Activated CD4-positive, alpha-beta T cell treated with anti-CD3 and anti-CD28 coated beads, Interleukin-2, amount 50 U/mL, for 24 hours (primary cell): ENCODE results near the gene EFTUD2.
"Not testable (repeated sequence)": the region's sequence is repeated elsewhere in the genome, so short reads cannot be mapped to it uniquely, and the experiment has no call there.

Experiments
- DNase-seq, 2 donors: peaks; one replicate each; pipeline ENCODE4 v3.0.0-alpha.2; 2020; ENCODE audit warnings: low read depth in 1 of 2, low spot score in 1 of 2

The EFTUD2 gene

DNA sequence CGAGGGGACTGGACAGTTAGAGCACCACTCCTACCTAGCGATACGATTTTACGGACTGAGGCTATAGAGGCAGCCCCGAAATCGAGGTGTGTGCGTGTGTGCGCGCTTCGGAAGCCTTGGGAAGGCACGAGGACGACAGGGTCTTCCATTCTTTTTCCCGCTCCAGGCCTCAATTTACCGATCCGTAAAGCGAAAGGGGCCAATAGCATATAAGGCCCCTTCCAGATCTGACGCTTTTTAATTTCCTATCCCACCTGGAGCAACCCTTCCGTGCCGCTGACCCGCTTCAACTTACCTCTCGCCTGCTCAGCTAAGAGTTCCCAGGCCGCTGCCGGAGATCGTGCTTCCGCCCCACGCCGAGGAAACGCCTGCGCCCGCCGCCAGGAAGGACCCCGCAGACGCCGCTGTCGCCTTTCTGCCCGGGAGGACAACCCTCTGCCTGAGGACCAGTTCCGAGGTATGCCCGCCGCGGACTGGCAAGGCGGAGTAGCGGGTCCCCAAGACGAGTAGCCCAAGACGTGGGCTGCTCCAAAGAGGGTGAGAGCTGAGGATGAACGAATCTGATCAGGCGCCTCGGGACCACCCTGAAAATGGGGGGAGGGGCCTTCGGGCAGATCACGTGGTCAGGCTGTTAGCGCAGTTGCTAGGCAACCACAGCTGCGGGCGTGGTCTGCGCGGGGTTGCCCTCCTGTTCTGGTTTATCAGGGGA lies at the start of gene EFTUD2:
TSS of gene EFTUD2 (minus strand) at position 372 of the 709 bp plus-strand sequence. CDS start 4,924 bp downstream, outside the sequence.
- DNase-seq: peak; percentile 89 to 96

DNA sequence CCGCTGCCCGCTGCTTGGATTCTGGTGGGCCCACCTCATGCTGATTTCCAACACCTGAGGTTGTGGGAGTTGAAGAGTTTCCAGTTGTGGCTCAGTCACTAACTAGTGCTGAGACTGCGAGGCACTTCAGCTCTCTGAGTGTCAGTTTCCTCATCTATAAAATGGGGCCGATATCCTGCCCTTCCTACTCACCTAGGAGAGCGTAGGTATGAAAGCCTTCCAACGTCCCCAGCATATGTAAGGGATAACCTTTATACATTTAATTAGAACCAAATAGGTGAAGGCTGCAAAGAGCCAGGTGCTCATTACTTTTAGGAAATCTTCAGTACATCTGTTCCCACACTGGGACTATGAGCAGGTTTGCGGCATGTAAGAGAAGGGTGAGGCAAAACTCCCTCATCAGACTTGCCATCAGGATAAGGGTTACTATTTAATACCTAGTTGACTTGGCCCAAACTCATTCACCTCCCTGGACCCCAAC lies 49.1 kb upstream of the EFTUD2 start:
- no peak for DNase-seq

DNA sequence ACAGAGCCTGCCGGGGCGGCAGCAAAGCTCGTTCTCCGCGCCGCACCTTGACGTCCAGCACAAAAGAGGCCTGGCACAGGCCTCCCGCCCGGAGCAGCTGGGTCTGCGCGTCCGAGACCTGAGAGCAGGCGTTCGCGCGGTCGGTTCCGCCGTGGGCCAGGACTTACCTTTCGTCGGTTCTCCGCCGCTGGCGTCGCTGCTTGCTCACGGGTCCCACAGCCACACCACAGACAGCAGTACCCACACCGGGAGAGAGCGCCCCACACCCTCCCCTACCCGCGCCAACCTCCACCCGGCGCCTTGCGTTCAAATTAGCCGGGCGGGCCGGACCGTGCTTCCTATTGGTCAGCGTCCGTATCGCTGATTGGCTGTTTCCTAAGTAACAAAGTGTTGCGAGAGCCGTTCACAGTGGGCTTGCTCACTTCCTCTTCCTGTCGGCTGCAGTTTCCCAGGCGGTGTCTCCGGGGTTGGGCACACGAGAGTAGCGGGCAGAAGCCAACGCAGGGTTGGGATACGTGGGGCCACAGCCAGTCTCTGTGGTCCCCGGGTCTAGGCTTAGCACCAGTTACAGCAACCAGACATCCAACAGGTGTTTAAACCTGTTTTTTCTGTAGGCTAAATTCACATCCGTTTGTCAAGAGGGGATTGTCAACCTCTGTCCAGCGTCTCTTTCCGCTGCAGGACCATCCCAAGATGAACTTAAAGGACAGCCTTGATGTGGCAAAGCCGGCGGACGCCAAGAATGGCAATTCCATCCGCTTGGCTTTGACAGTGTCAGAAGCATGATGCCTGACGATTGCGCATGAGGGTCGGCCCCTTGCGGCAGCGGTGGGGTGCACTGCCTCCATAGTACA lies 48.4 kb upstream of the EFTUD2 start, which contains the start of gene KIF18B:
TSS of gene KIF18B (minus strand) at position 313 of the 854 bp plus-strand sequence. CDS start 11,429 bp downstream, outside the sequence.
- peak; percentile 76 to 87 for DNase-seq

DNA sequence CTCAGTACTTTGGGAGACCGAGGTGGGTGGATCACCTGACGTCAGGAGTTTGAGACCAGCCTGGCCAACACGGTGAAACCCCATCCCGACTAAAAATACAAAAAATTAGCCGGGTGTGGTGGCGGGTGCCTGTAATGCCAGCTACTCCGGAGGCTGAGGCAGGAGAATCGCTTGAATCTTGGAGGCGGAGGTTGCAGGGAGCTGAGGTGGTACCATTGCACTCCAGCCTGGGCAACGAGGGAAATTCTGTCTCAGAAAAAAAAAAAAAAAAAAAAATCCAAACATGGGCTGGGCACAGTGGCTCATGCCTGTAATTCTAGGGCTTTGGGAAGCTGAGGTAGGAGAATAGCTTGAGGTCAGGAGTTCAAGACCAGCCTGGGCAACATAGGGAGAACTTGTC lies 46.4 kb upstream of the EFTUD2 start:
- not testable (repeated sequence) for DNase-seq

DNA sequence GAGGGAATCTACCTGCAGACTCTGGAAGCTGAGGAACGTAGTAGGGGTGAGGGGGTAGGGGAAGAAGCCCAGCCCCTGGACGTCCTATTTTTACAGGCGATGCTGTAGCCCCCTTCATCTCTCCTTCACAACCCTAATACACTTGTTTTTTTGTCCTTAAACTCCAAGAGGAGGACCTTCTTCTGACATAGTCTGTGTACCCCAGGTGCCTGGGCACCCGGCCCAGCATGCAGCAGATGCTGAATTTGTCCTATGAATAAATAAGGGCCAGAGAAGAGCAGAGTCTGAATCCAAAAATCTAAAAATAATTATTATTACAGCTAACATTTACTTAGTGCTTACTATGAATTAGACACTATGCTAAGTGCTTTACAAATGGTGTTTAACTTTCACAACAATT lies 43.2 kb upstream of the EFTUD2 start:
- DNase-seq: no peak

DNA sequence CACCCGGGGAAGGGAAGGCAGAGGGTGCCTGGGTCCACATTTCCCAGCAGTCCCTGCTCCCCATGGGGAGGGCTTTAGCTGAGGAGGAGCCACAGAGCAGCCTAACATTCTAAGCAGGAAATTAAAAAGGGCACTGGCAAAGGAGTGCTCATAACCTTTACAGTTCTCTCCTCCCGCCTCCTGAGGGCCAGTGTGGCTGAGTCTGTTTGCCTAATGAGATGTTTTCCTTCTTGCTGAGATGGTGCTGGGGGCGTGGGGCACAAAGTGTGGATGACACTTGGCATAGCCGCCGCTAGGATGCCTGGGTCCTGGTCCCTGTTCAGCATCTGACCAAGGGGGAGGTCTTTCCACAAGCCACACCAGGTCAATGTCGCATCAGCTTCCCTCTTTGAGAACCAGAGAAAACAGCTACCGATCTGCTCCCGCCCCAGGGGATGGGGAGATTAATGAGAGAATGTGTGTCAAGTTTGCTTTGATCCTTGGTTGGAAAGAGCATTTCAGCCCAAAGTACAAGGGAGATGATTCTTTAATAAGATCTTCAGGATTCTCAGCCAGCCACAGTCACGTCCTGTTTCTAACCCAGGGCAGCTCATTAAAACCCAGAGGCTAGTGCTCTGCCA lies 42.6 kb upstream of the EFTUD2 start:
- no peak for DNase-seq

DNA sequence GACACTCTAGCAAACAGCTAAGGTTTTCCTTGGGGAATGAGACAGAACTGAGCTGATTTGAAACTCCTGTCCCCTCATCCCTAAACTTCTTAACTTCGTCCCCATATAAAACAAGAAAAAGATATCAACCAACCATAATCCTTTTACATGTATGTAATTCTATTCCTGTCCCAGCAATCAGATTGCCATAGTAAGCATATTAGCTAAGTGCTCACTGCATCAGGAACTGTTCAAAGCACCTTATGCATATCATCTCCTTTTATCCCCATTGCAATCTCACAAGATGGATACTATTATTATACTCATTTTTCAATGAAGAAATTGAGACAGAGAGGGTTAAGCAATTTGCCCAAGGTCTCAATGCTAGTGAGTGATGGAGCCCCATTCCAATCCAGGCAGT lies 41.5 kb upstream of the EFTUD2 start:
- DNase-seq: no peak

DNA sequence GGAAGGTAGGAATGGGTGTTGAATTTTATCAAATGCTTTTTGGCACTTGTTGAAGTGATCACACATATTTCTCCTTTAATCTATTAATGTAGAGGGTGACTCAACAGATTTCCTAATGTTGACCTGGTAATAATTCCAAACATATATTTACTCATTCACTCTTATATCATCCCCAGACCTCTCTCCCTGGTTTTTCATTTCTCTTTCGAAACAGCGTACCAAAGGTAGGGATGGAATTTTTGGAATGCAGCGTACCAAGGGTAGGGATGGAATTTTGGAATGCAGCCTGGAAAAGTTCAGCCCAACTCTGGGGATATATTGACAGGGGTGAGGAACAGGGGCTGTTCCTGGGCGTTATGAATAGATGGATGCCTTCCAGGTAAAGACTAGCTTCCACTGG lies 41.1 kb upstream of the EFTUD2 start:
- no peak for DNase-seq

DNA sequence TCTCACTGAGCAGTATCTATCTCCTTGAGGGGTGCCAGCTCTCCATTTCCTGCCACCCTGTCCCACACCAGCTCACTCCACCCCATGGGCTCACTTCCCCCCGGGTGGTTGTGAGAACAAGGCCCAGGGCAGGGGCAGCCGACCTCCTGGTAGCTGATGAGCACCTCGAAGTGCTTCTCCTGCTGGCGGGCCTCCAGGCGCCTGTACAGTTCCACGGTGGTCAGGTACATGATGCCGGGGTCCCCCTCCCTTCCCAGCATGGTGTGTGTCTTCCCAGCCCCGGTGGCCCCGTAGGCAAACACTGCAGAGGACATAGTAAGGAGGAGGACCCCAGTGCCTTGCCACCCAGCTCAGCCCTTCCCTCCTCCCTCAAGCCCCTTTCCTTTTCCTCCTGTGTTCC lies 35.9 kb upstream of the EFTUD2 start:
- DNase-seq: no peak

DNA sequence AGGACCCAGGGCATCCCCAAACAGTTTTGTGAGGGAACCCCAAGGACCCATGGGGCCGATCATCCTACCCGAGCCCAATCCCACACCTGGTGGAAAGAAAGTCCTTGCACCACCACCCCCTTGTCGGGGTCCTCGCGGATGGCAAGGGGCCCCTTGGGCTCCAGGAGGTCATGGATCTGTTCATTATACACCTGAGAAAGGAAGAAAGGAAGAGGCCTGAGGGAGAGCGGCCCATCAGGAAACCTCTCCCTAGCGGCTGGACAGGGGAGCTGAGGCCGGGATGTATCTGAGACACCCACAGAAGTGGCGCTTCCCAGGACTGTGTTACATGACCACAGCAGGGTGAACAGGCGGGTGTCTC lies 35.5 kb upstream of the EFTUD2 start:
- no peak for DNase-seq

DNA sequence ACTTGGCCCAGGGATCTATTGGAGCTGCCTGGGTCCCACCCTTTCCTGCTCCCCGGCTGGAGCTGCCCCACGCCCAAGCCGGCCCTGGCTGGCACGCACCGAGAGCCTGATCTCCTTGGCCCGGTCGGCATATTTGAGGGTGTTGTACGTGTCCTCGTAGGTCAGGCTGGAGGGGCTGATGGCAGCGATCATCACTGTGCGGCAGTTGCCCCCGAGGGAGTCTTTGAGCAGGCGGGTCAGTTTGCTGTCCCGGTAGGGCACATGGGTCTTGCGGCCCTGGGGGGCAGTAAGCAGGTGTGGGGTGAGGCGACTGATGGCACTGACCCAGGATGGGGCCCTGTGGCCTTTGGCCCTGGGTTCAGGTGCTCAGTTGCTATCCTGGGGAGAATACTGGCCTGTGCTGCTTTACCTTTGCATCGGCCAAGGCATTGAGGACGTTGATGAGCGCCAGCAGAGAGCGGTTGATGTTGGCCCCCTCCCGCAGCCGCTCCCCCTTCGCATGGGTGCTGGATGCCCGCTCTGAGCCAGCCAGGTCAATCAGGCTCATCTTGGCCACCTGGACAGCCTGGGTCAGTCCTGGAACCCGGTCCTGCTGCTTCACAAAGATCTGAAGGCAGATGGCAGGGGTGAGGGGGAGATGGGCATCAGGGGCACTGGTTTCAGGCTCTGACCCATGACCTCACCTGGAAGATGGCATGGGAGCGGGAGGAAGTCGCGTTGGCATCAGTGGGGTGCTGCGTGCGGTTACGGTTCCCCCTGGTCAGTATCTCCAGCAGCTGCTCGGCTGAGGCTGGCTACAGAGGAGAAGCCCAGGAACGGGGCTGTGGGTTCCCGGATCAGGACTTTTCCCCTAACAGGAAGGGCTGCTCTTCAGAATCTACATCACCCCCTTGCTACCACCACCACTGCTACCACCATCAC lies 34.8 kb upstream of the EFTUD2 start:
- DNase-seq: no peak

DNA sequence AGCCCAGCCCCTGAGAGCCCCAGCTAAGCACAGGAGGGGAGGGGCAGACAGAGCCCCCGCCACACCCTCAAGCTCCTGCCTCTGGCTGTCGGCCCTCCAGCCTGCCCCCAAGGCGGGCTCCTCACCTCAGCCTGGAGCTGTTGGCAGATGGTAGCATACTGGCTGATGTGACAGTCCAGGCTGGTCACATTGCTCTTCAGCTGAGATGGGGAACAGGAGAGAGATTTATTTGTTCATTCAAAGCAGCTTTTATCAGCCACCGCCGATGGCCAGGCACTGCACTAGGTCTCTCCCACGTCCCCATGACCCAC lies 33.5 kb upstream of the EFTUD2 start:
- no peak for DNase-seq

DNA sequence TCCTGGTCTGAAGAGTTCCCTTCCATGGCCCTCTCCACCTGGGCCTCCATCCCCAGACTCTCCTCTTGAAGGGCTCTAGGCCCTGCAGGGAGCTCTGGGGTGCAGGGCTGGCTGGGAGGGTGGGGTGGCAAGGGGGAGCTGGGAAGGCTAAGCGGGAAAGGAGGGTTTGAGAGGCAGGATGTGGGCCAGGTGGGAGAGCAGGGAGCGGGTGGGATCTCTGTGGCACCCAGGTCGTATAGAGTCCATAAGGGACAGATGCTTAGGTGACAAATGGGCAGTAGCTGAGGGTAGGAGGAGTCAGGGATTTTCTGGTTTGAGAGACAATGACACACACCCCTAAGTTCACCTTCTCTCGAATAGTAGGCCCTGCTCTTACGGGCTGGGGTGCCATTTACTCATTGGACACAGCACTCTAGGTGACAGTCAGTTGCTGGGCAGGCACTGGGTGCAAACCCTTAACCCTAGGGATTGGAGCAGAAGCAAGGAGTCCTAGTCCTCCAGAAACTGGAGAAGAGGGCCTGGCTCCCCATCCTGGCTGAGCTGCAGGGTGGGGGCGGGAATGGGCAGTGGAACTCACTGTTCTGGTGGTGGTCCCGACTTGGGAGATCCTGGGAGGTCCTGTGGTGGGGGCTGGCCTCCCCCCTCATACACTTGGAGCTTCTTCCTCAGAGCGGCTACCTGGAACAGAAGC lies 33.0 kb upstream of the EFTUD2 start:
- DNase-seq: no peak

DNA sequence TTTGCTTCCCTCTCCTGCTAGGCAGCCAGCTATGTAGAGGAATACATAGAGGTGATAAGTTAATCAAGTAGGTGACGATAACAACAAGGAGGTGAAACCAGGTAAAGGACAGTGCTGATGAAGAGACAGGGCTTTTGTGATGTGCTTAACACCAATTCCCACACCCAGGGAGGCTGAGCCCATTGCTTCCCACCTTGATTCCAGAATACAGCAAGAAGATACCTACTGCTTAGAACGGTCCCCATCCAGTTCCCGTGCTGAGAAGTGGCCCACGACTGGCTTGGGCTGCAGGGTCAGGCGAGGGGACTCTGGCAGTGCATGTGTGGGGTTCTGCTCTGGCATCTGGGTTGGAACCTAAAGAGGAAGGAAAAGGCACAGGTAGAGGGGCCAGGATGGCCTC lies 32.1 kb upstream of the EFTUD2 start:
- no peak for DNase-seq

DNA sequence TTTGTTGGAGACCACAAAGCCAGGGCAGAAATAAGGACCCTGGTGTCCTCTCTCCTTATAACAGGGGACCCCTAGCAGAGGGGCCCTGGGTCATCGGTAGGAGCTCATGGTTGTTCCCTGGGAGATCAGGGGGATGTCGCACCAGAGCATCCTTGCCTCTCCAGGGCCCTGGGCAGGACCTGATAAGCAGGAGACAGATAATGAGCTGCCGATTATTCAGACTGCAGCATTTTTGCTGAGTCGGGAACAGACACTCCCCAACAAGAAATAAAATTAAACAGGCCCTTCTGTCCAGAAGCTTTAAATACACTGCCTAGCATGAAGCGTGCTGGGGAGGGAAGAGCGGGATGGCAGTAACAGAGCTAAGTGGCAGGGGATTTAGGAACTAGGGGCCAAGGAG lies 31.4 kb upstream of the EFTUD2 start:
- no peak for DNase-seq

DNA sequence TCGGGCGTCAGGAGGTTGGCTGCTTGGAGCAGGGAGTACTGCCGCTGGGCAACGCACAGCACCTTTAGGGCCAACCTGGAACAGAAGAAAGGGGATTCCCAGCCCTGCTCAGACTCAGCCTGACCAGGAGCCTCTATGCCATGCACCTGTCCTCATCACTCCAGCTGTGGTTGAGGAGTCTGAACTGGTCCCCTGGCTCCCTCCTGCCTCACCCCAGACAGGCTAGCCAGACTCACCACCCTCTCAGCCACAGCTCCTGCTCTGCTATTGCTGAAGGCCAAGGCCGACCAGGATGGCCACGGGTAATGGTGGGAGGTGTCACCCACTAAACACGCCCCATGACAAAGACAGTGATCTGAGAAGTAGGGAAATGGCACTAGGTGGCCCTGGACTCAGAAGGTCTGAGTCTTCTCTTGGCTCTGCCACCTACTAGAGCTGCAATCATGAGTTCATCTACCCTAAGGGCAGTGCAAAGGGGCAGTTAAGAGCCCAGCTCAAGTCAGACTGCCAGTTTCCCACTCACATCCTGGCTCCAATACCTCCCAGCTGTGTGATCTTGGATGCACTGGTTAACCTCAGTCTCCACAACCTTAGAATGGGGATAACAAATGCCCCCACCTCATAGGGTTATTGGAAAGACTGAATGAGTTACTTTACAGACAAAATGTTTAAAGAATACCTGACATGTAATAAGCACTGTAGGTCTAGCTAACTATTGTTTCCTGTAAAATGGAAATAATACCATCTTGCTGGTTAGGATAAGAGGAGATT lies 29.9 kb upstream of the EFTUD2 start:
- DNase-seq: no peak

DNA sequence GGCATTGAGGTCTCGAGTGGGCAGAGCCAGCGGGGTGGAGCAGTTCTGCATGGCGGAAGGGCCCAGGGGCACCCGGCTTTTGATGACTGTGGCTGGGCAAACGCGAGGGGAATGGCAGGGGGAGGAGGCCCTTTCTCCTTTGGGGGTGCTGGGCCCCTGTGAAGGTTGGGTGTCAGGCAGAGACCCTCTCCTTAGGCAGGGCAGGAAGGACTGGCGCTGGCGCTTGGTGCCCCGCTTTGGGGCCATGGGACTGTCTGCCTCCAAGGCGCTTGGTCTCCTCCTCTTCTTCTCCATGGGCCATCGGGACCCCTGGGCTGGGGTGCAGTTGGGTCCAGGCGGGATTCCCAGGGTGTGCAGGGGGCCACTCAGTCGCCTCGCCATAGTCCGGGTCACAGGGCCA lies 28.9 kb upstream of the EFTUD2 start:
- no peak for DNase-seq

DNA sequence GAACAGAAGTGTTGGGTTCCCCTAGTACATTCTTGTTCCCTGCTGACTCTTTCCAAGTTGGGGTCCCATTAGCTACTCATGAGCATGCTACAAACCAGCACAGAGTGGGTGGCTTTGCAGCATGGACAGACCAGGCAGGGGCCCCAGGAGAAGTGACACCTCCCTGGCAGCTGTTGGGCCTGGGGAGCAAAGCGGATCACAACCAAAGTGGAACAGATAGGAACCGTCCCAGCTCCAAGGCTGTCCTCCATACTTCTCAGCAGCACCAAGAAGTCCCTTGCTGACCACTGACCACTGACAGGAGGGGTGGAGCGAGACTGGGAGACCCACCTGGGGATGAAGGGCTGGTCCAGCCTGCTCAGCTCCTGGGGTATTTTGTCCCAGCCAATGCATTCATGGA lies 28.5 kb upstream of the EFTUD2 start:
- no peak for DNase-seq

DNA sequence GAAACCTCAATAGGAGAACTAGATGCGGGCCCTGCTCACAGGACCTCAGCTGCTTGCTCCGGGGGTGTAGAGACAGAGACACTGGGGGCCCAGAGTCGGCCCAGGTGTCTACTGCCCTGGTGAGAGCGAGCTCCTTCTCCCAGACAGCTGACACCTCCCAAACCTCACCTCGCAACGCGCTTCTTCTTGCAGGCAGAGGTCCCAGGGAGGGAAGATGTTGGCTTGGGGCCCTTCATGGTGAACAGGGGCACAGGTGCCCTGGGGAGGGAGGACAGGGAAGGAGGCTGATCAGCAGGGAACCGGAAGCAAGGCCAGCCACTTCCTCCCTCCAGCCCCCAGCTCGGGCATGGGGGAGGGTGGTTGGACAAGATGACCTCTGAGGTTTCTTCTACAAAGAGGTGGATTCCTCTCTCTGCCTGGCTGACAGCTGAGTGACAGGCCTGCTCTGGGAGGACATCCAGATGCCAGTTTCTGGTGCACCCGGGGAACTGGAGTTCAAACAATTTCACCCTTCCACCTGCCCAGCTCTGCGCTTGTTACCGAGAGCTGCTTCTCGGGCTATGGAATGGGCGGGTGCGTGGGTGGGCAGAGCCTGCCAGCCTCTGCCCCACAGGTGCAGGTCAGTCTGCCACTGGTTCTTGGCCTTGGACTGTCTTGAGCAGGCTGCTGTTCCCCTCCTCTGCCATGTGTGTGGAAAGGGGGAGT lies 27.7 kb upstream of the EFTUD2 start:
- no peak for DNase-seq
